HG03066 (cell line): Measurements from ENCODE around the gene BLOC1S5.
"Not testable (repeated sequence)": the region's sequence is repeated elsewhere in the genome, so short reads cannot be mapped to it uniquely, and the experiment has no call there.

Experiments used
- ATAC-seq: cut with Tn5 transposase; IDR thresholded peaks from one replicate; pipeline ENCODE4 v1.9.1; 2021; ENCODE audit warnings: low read depth; ENCODE audit not compliant: unreplicated experiment

BLOC1S5 gene

GRCh38 chr6:8054276-8054675 lies 9.9 kb downstream of the BLOC1S5 start:
- ATAC-seq: no peak

DNA sequence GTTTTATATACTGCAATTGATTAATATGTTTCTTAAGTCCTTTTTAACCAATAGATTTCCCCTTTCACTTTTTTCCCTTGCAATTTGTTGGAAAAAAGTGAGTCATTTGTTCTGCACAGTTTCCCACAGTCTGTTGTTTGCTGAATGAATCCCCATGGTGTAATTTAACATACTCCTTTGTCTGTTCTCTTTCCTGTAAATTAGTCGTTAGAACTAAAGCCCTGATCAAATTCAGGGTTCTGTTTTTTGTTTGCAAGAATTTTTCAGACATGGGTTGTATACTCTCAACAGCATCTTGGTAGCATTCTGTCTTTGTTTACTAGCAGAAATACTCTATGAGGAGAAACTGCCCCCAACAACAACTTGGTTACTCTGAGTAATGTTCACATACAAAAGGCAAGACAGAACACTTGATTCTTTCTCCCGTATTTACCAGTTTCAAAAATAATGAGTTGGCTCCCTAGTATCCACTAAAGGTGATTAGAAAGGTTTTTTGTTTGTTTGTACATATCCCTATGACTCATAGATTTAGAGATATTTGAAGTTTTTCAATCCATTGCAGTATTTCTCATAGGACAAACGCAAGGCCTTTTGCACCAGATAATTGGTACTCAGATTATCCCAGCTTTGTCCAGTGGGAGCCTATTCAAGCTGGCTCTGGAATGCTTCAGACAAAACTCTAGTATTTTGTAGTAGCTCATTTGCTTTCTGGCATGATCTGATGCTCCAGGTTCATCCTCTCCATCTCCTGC lies 16.5 kb downstream of the BLOC1S5 start:
- no peak for ATAC-seq

GRCh38 chr6:8045769-8046168 lies 18.4 kb downstream of the BLOC1S5 start:
- ATAC-seq: not testable (repeated sequence)

GRCh38 chr6:8043221-8043620 lies 21.0 kb downstream of the BLOC1S5 start:
- no peak for ATAC-seq

GRCh38 chr6:8041913-8042583 lies 22.1 kb downstream of the BLOC1S5 start:
- ATAC-seq: no peak

DNA sequence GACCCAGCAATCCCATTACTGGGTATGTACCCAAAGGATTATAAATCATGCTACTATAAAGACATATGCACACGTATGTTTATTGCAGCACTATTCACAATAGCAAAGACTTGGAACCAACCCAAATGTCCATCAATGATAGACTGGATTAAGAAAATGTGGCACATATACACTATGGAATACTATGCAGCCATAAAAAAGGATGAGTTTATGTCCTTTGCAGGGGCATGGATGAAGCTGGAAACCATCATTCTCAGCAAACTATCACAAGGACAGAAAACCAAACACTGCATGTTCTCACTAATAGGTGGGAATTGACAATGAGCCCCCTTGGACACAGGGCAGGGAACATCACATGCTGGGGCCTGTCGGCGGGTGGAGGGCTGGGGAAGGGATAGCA lies 30.1 kb downstream of the BLOC1S5 start:
- ATAC-seq: not testable (repeated sequence)

GRCh38 chr6:8030920-8031319 lies 33.3 kb downstream of the BLOC1S5 start:
- ATAC-seq: no peak

DNA sequence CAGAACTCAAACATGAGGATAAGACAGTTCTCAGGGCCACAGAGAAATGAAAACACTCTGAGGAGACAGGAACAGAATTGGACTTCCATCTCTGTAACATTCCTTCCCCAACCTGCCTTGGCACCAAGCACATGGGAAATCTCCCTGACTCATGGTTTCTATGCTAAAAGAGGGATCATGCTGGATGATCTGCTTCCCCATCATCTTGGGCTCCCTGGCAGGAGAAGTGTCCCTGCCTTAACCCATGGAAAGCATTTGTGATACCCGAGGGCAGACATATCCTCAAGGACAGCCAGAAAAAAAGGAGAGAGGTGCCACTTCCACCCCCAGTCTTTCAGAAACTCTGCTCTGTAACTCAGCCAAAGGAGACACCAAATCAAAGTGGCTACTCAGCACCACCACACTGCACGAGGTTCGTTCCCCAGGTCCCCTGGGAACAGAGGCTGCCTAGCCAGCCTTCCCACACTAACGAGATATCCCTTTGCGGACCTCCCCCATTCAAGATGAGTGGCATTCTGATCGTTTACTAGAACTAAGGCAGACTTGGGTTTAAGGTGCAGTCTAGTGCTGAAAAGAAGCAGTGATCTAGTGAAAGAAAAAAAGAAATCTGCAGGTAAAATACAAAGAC lies 34.8 kb downstream of the BLOC1S5 start:
- no peak for ATAC-seq

- ATAC-seq: no peak
These were observed 36.1 kb downstream of the BLOC1S5 start for GRCh38 chr6:8027965-8028651.

DNA sequence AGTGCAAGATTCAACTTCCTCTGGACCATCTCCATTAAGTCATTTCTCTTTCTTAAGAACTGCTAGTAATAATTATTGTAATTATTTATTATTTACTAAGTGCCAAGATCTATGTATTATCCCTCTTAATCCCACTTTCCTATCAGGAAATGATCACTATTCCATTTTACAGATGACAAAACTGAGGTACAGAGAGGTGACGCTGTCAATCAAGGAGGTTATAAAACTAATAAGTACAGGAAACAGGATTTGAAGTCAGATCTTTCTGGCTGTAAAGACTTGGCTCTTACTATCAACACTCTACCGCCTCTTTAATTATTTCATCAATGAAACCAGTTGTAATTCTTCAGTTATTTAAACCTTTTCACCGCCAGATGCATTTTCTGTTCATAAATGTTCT lies 37.4 kb downstream of the BLOC1S5 start:
- no peak for ATAC-seq

- no peak for ATAC-seq
These were observed 39.0 kb downstream of the BLOC1S5 start for GRCh38 chr6:8025191-8025590.

- ATAC-seq: no peak
These were observed 40.6 kb downstream of the BLOC1S5 start for GRCh38 chr6:8023638-8024037.

DNA sequence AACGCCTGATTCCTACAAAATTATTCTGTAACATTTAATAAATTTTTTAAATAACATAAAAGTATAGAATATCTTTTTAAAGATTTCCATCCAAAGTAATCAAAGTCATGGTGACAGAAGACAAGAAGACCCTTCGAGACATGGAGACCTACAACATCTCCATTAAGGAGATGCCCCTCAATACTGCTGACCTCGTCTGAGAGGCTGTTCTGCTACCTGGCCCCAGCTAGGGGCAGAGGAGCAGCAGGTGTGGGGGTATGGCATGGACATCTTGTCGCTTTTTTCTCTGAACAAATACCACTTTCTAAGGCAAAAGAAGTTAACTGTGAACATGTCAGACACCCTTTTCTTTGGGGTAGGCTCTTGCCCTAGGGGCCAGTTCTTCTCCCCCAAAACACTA lies 44.1 kb downstream of the BLOC1S5 start:
- ATAC-seq: no peak

DNA sequence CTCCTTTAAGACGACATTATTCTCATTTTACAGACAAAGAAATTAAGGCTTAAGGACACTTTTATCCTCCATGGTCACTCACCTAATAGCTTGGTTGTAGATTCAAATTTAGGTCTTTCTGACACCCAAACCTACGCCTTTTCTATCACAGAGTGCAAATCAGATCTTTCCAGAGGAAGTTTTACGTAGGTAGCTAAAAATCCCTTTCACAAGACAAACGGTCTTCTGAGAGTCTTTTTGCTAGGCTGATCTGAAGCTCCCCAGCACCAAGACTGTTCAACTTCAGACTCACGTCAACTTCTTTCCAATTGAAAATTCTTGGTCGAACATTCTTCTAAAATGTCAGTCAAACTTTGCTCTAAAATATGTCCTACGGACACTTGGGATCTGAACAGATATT lies 46.5 kb downstream of the BLOC1S5 start:
- ATAC-seq: no peak

DNA sequence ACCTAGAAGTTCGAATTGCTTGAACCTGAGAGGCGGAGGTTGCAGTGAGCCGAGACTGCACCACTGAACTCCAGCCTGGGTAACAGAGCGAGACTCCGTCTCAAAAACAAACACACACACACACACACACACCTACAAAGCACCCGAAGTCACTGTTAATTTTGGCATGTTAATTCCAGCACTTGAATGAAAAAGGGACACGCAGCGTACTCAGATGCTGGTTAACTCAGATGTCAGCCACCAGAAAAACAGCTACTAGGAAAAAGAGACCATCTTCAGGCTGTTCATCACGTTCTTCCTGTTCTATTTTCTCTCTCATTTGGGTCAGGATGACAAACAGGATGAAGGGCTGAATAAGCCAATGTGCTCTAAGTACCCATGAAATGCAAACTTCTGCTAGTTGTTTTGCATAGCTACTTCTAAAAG lies 46.9 kb downstream of the BLOC1S5 start:
- ATAC-seq: peak; percentile 90

DNA sequence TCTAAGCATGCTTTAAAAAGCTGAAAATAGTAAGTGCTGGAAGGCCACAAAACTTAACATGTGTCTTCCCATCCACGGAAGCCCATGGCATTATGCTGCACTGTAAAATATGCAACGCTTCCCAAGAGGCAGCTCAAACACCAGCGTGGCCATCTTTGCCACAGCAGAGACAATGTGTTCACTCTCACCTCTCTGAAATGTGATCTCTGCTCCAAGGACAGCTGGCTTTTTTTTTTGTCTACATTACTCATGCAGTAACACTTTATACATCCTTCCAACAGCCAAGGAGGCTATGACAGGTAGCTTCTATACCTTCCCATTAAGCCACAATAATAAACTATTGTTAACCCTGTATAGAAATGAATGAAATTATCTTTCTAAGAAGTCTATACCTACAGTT lies 49.2 kb downstream of the BLOC1S5 start:
- ATAC-seq: no peak

GRCh38 chr6:8013763-8014162 lies 50.4 kb downstream of the BLOC1S5 start:
- no peak for ATAC-seq

- no peak for ATAC-seq
These were observed 58.0 kb downstream of the BLOC1S5 start for GRCh38 chr6:8006208-8006607.

DNA sequence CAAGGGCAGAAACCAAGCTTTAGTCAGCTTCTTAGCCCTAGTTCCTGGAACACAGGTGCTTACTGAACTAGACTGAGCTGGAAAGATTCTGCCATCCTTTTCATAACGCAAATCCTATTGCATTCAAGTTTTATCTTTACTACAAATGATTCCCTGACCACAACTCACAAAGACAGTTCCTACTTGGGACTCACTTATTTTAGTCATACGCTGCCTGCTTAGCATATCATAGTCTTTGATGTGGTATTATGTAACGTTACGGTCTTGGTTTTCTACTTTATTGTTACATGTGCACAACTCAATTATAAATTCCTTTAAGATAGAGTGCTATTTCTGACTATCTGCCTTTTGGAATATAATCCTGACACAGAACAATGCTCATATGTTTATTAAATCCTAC lies 59.1 kb downstream of the BLOC1S5 start:
- ATAC-seq: no peak

- no peak for ATAC-seq
These were observed 63.6 kb downstream of the BLOC1S5 start for GRCh38 chr6:8000636-8001035.

- no peak for ATAC-seq
These were observed 64.0 kb downstream of the BLOC1S5 start for GRCh38 chr6:8000188-8000596.
